ENCODE results near the gene PPP1R12B. TPM values are rescaled to one million over a fixed set of nuclear protein-coding genes. Genes with fewer than 3 reads are reported as not detected.

PPP1R12B gene
- total and polyA plus RNA-seq, 9 donors = 50.3 to 232 (median 73.0) TPM

GRCh38 chr1:202593845-202594244 lies 245.3 kb downstream of the PPP1R12B start:
- no peaks in the 10 kb centered on the region for H3K9me3 ChIP-seq
- H3K27ac ChIP-seq = no peak overlapping the region
- TF ChIP-seq CTCF (IDR thresholded peaks at IDR 0.05) (no peak), EP300 (IDR thresholded peaks at IDR 0.05) (no peak), POLR2A (IDR thresholded peaks at IDR 0.05) (no peak)
- peaks cover 9% of the 10 kb centered on the region for H3K4me1 ChIP-seq (ENCODE audit: insufficient read depth)
- no peaks in the 10 kb centered on the region for H3K36me3 ChIP-seq
- intact Hi-C loops (cut with DNase I) = loop anchor here in 3 of 4 donors (10.0 kb wide), 2 partner anchors 89 to 99 kb away; no protein-coding TSS in a partner anchor
- 55 to 85% (median 82%) methylated on average over 4 of the region's 4 CpGs for WGBS, 3 donors
- no peaks in the 10 kb centered on the region for H3K27me3 ChIP-seq
- no peak overlapping the region for H3K4me3 ChIP-seq
- no peak for DNase-seq

- TF ChIP-seq CTCF (IDR thresholded peaks at IDR 0.05) (no peak), EP300 (IDR thresholded peaks at IDR 0.05) (no peak), POLR2A (IDR thresholded peaks at IDR 0.05) (no peak)
Measured at GRCh38 chr1:202596638-202597037, 248.1 kb downstream of the PPP1R12B start.

GRCh38 chr1:202597090-202597761 lies 248.7 kb downstream of the PPP1R12B start:
- H3K27ac ChIP-seq = no peak overlapping the region
- DNase-seq = no peak
- TF ChIP-seq CTCF (IDR thresholded peaks at IDR 0.05) (no peak), POLR2A (IDR thresholded peaks at IDR 0.05) (no peak), EP300 (IDR thresholded peaks at IDR 0.05) (no peak)
- H3K36me3 ChIP-seq = no peaks in the 10 kb centered on the region
- H3K9me3 ChIP-seq = no peaks in the 10 kb centered on the region
- peaks cover 1% of the 10 kb centered on the region for H3K4me1 ChIP-seq (ENCODE audit: insufficient read depth)
- WGBS, 3 donors = 94 to 98% (median 95%) methylated on average over 3 of the region's 3 CpGs
- no peak overlapping the region for H3K4me3 ChIP-seq
- no peaks in the 10 kb centered on the region for H3K27me3 ChIP-seq
- intact Hi-C loops (cut with DNase I) = loop anchor here in 3 of 4 donors (10.0 kb wide), 2 partner anchors 92 to 102 kb away; no protein-coding TSS in a partner anchor

More at GRCh38 chr1:202596638-202597037, 248.1 kb downstream of the PPP1R12B start:
- Histone ChIP-seq H3K4me1 (ENCODE audit: insufficient read depth) (peaks cover 1% of the 10 kb centered on the region), H3K4me3 (no peak overlapping the region), H3K27ac (no peak overlapping the region), H3K9me3 (no peaks in the 10 kb centered on the region), H3K36me3 (no peaks in the 10 kb centered on the region), H3K27me3 (no peaks in the 10 kb centered on the region)
- intact Hi-C loops (cut with DNase I) = loop anchor here in 3 of 4 donors (10.0 kb wide), 2 partner anchors 92 to 102 kb away; no protein-coding TSS in a partner anchor
- WGBS, 3 donors = 88 to 95% (median 88%) methylated on average over 13 of the region's 13 CpGs
- DNase-seq = no peak

- no peaks in the 10 kb centered on the region for H3K27me3 ChIP-seq
- no peak overlapping the region for H3K4me3 ChIP-seq
- WGBS, 3 donors = 44 to 49% (median 47%) methylated on average over 16 of the region's 16 CpGs
- no peak overlapping the region for H3K27ac ChIP-seq
- peak; percentile 36 to 63 (median 62) for TF ChIP-seq CTCF (IDR thresholded peaks at IDR 0.05)
- no peak for TF ChIP-seq EP300 (IDR thresholded peaks at IDR 0.05)
- peaks cover 1% of the 10 kb centered on the region for H3K4me1 ChIP-seq (ENCODE audit: insufficient read depth)
- no peaks in the 10 kb centered on the region for H3K36me3 ChIP-seq
- no peaks in the 10 kb centered on the region for H3K9me3 ChIP-seq
- intact Hi-C loops (cut with DNase I) = loop anchor here (10.0 kb wide), 2 partner anchors 95 to 105 kb away; no protein-coding TSS in a partner anchor
- DNase-seq = peak; percentile 61 to 78 (median 73)
Measured at GRCh38 chr1:202599669-202600431, 251.4 kb downstream of the PPP1R12B start.

Data from ovary (tissue), 9 donors.